Astrocyte of the hippocampus (primary cell): ENCODE results near the gene FCHSD1.
A peak's percentile ranks its signal among the peaks of the same experiment; 100 is the strongest.

Source experiments
- DNase-seq: peaks from one replicate; pipeline ENCODE4 v3.0.0; 2011; ENCODE audit warnings: low read depth, low spot score

Gene FCHSD1

DNA sequence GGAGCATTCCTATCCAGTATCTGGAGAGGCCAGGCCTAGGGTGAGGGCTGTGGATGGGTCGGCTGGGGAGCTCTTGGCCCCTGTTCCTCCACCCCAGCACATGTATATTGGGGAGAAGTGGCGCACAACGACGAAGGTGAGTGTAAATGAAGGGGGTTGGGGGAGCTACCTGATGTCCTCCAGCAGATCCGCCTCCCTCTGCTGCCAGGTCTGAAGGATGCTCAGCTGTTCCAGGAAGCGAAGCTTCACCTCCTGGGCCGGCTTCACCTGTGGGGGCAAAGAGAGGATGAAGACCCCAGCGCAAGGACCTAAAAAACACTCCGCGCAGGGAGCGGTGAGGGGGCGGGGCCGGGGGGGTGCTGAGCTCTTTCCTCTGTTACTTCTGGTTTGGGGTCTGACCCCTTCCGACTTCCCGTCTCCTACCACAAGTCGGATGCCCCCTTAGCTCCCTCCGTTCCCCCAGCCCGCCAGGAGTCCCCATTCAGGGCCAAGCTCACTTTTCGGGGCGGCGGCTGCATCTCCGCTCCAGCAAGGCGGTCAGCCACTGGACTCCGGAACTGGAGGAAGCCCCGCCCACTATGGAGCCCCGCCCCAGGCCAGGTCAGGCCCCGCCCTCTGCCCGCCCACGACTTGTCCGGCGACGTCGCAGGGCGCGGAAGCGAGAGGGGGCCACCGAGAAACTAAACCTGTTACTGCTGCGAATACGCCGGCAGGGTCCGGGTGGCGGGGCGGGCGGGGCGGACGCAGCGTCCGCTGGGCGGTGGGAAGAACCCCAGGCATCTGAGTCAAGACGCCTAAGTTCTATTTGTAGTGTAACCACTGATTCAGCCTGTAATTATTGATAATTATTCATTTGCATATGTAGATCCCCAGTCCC, at the start of gene FCHSD1:
Gene FCHSD1 (minus strand): TSS at position 568 of the 877 bp plus-strand sequence. CDS start 50 bp downstream, at position 518.
- peak; percentile 91 for DNase-seq

DNA sequence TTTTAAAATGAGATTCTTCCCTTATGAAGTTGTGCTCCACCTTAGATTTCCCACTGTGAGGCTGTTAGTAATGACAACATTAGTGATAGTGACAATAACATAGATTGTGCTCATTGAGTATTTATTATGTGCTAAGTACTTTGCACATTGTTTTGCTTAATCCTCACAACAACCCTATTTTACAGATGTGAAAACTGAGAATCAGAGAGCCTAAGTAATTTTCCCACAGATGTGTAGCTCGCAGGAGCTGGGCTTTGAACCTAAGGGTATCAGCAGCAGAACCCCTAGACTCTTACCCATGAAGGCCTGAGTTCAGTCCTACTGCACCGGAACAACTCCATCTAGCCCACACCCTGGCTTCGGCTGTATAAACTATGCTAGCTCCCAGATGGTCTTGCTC, 46.4 kb upstream of the FCHSD1 start:
- DNase-seq, result no peak

DNA sequence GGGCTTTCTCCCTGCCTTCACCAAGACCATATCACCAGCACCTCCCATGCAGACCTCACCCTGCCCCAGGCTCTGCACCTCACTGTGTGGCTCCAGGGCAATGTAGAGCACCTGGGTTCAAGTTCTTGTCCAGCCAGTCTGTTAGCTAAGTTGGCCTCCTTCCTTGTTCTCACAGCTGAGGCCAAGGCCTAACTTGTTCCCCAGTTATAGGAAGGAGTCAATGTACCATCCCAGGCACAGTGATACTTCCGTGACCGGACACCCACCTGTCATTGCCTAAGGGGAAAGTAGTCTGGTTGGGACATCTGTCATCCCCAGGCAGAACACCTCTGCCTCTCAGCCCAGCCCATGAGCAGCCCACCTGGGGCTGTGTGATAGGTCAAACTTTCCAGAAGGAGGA, 45.2 kb upstream of the FCHSD1 start:
- DNase-seq, result no peak

DNA sequence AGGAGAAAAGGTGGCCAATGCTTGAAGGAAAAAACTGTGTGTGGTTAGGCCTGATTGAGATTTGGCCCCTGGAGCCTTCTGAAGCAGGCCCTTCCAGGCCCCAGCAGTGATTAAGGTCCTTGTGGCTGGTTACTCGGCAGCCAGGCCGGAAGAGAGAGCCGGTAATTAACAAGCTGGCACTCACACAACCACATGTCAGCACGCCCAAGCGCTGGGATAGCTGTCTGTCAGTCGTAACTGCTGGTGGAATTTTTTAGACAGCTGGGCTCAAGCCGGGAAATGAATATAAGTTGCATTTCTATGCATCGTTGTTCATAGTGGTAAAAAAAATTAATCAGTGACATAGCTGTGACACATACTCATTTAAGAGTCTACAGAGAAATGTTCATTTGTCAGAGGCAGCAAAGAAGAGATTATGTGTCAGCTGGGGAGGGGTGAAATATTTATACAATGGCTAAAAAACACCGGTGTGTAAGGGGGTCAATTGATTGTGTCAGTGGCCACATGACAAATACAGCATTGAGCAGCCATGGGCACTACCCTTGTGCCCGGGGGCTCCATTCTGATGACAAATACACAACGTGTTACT, 44.5 kb upstream of the FCHSD1 start:
- peak; percentile 66 for DNase-seq

DNA sequence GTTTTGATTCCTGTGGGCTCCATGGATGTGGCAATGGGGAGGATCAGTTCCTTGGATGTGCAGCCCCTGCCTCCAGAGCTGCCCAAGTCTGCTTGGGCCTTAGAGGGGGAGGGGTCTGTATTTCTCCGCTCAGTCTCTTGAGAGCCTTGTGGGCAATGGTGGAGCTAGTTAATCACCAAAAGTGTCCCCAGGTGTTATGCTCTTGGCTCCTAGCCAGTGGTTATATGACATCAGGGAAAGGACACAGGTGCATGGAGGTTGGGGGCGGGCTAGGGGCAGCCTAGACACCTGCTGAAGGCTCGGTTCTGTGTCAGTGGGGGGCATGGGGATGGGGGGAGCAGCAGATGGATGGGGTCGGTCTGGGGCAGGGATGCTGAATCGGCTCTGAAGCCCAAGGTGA, 43.3 kb upstream of the FCHSD1 start:
- DNase-seq, result no peak

DNA sequence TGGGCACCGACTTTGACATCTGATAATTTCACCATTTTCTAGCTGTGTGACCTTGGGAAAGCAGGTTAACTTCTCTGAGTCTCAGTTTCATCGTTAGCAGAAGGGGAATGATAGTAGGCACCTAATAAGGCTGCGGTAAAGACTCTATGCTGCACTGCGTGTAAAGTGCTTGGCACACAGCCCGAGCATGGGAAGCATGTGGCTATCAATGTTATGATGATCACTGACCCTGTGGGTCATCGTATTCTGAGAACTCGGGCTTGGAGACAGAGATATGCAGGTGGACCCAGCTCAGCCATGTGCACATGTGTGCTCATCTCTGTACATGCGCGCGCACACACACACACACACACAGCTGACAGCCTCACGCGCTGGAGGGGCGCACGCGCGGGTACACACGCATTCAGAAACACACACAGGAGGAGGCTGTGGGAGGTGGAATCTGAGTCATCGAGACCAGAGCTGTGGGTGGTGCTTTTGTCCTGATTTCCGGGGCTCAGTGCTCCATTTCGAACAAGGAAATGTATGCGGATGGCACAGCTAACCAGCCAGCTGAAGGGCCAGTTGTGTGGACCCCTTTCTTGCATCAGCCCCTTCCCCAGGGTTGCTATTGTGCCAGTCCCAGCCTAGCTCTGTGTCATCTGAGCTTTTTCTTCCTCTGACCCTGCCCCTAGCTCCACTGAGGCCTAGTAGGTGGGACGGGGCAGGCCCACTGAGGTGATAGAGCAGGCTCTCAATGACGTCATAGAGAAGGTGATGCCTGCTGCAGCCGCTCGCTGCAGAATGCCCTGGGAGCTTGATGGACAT, 41.9 kb upstream of the FCHSD1 start:
- DNase-seq, result peak; percentile 72

DNA sequence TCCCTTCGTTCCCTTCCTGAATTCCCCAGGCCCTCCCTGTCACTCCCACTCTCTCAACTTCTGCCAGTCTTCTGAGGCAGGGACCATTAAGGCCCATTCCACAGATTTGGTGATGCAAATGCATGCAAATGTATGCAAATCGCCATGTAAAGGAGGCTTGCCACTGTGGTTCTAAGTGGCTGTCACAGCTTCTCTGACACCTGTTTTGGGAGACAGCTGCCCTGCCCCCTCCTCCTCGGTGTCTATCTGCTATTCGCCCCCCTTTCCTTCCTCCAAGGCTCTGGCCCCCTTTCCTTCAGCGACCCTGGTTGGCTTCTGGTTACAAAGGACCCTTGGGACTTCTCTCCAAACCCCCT, 41.3 kb upstream of the FCHSD1 start:
- no peak for DNase-seq

DNA sequence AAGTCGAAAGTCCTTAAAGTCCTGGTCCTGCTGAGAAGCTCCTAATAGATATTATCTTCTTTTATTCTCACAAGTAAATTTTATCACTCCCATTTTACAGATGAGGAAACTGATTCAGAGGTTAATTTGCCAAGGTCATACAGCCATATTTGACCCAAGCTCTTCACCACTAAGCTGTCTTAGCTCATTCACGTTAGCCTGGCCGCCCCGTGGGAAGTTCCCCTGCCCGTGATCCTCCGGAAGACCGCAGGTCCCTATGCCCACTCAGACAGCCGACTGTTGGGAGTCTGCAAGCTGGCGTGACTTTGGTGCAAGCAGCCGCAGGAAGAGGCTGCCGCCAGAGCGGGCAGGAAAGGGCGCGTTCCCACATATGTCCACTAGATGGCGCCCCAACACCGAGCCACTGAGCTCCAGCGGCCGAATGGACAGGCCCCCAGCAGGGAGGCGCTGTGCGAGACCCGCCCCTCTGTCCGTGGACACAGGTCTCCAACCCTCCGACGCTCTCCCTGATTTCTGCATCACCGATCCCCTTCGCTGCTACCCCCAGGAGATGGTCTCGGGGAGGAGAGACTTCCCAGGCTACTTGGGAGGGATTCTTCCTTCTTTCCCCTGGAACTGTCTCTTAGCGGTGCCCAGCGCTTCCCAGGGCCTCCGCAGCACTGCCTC, 40.8 kb upstream of the FCHSD1 start:
- peak; percentile 93 for DNase-seq

DNA sequence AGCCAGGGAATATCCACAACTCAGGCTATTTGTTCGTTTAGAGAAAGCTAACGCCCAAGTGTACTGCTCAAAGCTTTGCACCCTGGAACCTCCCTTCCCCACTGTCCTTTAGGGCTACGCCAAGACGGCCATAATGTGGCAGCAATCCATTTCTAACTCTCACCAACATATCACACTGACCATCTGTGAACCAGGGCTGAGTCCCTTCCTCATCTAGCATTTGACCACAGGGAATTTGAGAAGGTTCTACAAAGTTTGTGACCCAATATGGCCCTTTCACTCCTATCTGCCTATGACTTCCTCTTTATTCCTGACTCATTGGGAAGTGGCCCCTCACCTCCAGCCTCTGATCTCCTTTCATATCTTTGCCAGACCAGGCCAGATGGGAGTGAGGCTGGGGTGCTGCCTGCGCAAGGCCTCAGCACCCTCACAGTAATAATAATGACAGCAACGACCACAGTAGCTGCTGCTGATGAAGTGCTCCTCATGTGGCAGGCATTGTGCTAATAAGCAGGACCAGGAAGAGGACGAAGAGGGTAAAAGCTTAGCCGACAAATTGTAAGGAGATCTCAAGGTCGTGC, 40.2 kb upstream of the FCHSD1 start:
- no peak for DNase-seq

DNA sequence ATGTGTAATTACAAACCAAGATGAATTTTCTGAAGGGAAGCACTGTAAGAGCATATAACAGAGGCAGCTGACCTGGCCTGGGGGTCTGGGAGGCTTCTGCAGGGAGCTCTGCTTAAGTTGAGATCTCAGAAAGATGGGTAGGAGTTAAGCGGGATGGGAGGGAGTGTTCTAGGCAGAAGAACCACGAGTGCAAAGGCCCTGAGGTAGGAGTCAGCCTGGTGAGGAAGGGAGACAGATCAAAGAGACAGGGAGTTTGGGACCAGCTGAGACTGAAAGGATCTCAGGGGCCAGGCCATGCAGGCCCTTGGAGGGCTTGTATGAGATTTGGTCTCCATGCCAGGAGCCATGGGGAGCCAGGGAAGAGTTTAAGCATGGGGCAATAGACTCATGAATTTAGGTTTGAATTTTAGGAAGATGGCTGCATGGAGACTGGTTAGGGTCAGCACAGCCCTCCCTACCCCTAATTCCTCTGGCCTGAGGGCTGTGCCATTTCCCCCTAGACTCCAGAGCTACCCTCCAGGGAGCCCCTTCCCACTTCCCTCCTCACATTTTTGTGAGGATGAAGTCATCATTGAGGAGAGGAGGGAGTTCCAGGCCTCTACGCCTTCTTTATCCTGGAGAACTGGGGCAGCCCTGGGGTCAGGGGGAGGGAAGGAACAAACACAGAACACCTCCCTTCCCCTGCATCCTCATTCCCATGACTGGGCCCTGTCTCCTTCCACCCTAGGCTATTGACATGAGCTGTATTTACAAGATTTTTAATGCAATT, 35.6 kb upstream of the FCHSD1 start:
- DNase-seq, result no peak

DNA sequence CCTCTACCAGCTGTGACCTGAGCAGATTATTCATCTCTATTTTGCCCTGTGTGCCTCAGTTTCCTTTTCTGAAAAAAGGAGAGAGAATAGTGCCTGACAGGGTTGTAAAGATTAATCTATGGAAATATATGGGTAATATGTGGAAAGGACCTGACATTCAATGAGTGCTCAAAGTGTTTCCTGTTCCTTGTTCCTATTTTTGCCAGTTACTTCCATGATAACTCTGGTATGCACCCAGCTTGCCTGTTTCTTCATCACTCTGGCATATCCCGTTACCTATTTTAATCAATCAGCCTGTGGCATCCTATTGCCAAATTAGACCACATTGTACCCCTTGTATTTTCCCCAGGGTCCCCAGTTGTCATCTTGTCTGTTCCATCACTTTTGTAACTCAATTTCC, 34.4 kb upstream of the FCHSD1 start:
- DNase-seq, result no peak

DNA sequence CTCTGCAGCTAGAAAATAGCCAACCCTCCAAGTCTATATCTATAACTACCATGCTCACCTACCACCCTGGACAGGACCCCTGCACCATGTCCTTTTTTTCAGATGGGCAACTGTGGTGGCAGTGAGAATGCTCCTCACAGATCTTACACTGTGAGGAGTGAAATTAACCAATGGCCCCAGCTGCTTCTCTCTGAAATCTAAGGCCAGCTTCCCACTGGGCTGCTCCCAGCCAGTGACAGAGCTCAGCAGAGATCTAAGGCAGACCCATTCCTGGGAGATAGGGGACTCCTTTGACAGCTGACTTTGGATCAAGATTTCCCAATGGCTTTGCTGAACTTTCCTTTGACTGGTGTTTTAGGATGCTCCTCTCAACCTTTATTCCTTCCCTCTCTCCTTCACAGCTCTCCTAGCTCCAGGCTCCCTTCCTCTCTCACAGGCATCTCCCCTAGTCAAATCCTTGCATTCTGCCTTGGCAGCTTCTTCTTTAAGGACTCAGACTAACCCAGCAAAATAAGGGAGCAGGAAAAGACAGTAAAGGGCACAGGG, 32.5 kb upstream of the FCHSD1 start:
- DNase-seq, result no peak

DNA sequence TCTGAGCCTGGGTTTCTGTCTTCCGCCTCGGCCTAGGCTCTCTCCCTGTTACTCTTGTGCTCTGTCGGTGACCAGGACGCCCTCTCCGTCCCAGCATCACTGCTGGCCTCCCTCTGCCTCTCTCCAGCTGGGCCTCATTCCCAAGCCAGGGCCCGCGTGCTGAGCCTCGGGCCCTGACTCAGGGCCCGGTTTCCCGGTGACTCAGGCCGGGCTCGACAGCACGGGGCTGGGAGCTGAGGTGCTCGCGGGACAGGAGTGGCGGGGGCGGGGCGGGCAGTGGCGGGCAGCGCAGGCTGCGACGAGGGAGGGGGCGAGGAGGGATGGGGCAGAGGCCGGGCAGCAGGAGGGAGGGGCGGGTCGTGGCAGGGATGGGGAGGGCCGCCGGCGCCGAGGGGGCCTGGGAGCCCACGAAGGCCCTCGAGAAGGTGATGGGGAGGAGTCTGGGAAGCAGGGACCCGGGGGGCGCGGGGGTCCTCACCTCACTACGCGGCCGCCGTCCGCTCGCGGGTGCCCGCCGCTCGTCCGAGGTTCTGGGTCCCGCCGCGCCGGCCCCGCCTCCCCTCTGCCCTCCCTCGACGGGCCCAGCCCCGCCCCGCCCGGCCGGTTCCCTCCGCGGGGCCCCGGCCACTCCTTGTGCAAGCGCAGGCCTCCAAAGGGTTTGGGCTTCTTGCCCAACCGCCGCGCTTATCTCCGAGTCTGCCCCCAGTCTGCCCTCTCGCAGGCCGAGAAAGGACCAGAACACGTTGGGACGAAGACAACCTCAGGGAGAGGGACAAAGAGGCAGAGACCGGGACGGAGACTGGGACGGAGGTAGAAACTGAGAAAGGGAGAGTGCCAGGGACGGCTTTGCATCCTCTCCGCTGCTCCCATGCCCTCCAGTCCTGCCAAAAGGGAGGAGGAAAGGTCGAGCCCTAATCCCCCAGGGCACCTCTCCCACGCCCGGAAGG, 30.8 kb upstream of the FCHSD1 start, which contains the start of gene ARAP3:
Gene ARAP3 (minus strand): TSS at position 536 of the 947 bp plus-strand sequence. CDS start 1,744 bp downstream, outside the sequence.
- peak; percentile 94 for DNase-seq

DNA sequence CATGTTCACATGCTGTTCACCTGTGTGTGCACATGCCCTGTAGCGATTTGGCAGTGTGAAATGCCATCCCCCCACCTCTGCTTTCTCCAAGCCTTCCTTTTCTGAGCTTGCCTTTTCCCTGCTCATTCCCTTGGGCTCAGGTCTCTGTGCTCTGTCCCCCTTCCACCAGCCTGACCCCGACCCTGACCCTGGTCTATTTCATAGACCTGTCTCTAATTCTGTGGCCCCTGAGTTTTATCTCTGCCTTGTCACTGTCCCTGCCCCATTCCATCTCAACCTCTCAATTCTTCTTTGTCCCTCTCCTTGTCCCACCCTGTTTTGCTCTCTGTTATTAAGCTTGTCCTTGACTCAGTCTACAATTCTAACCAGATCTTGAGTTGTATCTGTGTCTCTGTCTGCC, 30.1 kb upstream of the FCHSD1 start:
- DNase-seq, result no peak

DNA sequence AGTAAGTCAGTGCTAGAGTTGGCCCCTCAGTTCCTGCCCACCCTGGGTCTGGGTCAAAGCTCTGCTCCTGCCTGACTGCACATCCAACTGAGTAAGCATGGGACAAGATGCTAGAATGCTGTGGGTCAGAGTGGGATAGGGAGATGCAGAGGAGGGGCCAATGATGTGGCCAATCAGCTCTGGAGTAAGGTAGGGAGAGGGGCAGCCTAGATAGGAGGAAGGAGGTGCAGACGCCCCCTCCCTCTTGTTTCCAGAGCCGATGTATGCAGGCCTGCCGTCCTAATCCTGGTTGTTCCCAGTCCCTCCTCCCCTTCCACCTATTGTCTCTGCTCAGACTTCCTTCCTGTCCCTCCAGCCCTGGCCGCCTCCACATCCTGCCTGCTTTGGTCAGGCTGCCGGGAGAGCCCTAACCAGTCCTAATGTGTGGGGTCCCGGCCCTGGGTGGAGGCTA, 29.6 kb upstream of the FCHSD1 start:
- DNase-seq, result peak; percentile 61

DNA sequence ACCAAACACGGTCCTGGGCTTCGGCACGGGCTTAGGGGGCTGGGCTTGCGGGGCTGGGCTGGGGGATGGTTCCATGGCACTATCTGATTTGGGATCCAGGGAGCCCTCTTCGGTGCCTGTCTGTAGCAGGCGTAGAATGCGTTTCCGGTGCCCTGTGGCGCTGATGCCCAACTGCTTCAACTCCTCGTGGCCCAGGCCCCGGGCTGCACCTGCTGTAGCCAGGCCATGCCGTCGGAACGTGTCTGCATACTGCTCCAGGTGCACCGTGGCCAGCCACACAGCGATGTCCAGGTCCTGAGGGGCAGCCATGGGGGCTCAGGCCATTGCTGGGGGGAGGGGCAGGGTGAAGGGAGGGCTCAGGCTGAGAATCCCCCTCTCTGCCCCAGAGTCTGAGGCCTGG, 29.0 kb upstream of the FCHSD1 start:
- no peak for DNase-seq

DNA sequence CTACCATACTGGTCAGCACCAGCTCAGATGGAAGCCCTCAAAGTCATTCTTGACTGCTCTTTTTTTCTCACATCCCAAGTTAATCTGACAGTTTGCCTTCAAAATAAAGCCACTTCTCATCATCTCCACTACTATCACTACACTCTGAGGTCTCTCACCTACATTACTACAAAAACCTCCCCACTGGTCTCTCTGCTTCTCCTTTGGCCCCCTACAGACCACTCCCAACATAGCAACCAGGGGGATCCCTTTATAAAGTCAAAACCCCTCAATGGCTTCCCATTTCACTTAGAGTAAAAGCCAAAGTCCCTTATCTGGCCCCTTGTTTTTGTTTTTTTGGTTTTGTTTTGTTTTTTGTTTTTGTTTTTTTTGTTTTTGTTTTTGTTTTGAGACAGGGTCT, 26.2 kb upstream of the FCHSD1 start:
- DNase-seq, result no peak

DNA sequence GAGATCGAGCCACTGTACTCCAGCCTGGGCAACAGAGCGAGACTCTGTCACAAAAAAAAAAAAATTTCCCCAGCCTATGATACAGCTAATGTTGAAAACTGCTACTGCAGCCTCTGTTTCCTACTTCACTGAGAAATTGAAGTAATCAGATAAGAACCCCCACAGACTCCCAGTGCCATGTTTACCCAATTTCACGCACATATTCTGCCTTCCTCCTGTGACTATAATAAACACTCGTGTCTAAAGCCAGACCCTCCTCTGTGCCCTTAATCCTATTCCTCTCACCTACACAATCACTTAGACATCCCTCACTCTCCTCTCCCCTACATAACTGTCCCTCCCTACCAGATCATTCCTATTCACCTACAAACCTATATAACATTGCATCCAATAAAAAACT, 24.5 kb upstream of the FCHSD1 start:
- DNase-seq, result no peak

DNA sequence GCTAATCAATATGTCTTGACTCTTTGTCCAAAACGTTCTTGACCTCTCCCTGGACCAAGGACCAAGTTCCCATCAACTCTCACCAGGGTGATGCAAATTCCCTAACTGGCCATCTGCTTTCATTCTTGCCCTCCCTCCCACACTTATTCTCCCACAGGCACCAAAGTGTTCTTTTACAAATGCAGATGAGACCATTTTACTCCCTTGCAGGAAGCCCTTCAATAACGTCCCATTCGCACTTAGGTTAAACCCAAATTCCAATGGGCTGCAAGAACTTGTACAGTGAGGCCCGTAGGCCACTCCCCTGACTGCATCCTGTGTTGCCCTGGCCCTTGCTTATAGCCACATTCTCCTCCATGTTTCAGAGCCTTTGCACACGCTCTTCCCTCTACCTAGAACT, 23.5 kb upstream of the FCHSD1 start:
- no peak for DNase-seq
